Hepatocyte (in vitro differentiated cells): Measurements from ENCODE around the gene FGFBP3.

Experiments
- CTCF ChIP-seq: fragments of 200-600 bp; sonication (generic); IDR thresholded peaks from 2 replicates; pipeline ENCODE4 v1.5.1; 2016; ENCODE audit warnings: antibody characterized with exemption, mild to moderate bottlenecking; ENCODE audit not compliant: poor library complexity
- EZH2 ChIP-seq: fragments of 200-600 bp; sonication (generic); IDR thresholded peaks from 2 replicates; pipeline ENCODE4 v1.6.1; 2016; ENCODE audit warnings: antibody characterized with exemption, mild to moderate bottlenecking, borderline replicate concordance
- EZH2phosphoT487 ChIP-seq: fragments of 200-600 bp; sonication (generic); IDR thresholded peaks from one replicate; pipeline ENCODE4 v1.6.1; 2018; ENCODE audit warnings: antibody characterized with exemption, mild to moderate bottlenecking, low read depth, moderate library complexity; ENCODE audit not compliant: unreplicated experiment, severe bottlenecking

DNA sequence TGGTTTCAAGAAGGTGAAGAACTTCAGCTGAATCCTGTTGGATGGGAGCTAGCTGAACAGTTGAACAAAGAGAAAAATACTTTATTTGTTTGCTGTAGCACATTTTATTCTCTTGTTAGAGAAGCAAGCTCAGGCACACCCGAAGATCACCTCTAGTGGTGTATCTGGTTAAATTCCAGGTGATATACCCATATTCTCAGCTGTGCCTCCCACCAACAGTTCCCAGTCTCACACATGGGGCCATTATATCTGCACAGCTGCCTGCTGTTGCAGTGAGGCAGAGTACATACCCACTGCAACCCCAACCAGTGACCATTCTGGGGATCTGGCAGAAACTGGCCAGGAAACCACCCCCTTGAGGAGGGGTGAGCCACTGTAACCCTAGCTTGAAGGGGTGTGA is 23.5 kb upstream of the FGFBP3 start:
- TF ChIP-seq EZH2 (no peak), CTCF (no peak), EZH2phosphoT487 (no peak)
